GM23338 (cell line): ENCODE measurements around the gene AKR1C2. TPM values are rescaled to one million over a fixed set of nuclear protein-coding genes. Genes with fewer than 3 reads are reported as not detected.
A peak's percentile ranks its signal among the peaks of the same experiment; 100 is the strongest.

Experiments
- ATAC-seq: fragments of 200-7000 bp; cut with Tn5 transposase; 3 replicates; pipeline ENCODE4 v1.9.1; 2020
- DNase-seq: peaks from one replicate; pipeline ENCODE4 v3.0.0-alpha.2; 2015; ENCODE audit warnings: low spot score
- H2AFZ ChIP-seq: fragments of 200-600 bp; sonication (generic); 2 replicates; pipeline ENCODE4 v1.8.0; 2016; ENCODE audit warnings: antibody characterized with exemption, mild to moderate bottlenecking, moderate library complexity
- H3F3A ChIP-seq: fragments of 200-600 bp; sonication (generic); replicated peaks from 2 replicates; pipeline ENCODE4 v1.8.0; 2017; ENCODE audit warnings: antibody characterized with exemption, mixed run types, low read depth
- H3K27ac ChIP-seq: fragments of 200-600 bp; sonication (generic); 2 replicates; pipeline ENCODE4 v1.6.1; 2016; ENCODE audit warnings: low read depth
- H3K27me3 ChIP-seq: fragments of 200-600 bp; sonication (generic); 2 replicates; pipeline ENCODE4 v1.8.0; 2016; ENCODE audit warnings: mild to moderate bottlenecking, mixed run types, moderate library complexity; ENCODE audit not compliant: insufficient read depth
- H3K36me3 ChIP-seq: fragments of 200-600 bp; sonication (generic); 2 replicates; pipeline ENCODE4 v1.8.0; 2016; ENCODE audit warnings: mild to moderate bottlenecking; ENCODE audit not compliant: insufficient read depth
- H3K4me1 ChIP-seq: fragments of 200-600 bp; sonication (generic); 2 replicates; pipeline ENCODE4 v1.8.0; 2016; ENCODE audit warnings: mild to moderate bottlenecking, moderate library complexity; ENCODE audit not compliant: insufficient read depth
- H3K4me2 ChIP-seq: fragments of 200-600 bp; sonication (generic); 2 replicates; pipeline ENCODE4 v1.7.1; 2017; ENCODE audit warnings: mixed run types
- H3K4me3 ChIP-seq: fragments of 200-600 bp; sonication (generic); 2 replicates; pipeline ENCODE4 v1.6.1; 2016; ENCODE audit warnings: mixed run types
- H3K79me2 ChIP-seq: fragments of 200-600 bp; sonication (generic); replicated peaks from 2 replicates; pipeline ENCODE4 v1.8.0; 2017; ENCODE audit warnings: mild to moderate bottlenecking; ENCODE audit not compliant: insufficient read depth
- H3K9me2 ChIP-seq: fragments of 200-600 bp; sonication (generic); 2 replicates; pipeline ENCODE4 v1.8.0; 2017; ENCODE audit not compliant: insufficient read depth
- H4K20me1 ChIP-seq: fragments of 200-600 bp; sonication (generic); replicated peaks from 2 replicates; pipeline ENCODE4 v1.8.0; 2017; ENCODE audit warnings: mild to moderate bottlenecking; ENCODE audit not compliant: insufficient read depth
- H3K27ac Mint-ChIP-seq: 2 replicates; pipeline ENCODE4 v1.8.0; 2020; ENCODE audit warnings: inconsistent platforms, mild to moderate bottlenecking, moderate library complexity, mixed read lengths
- H3K27me3 Mint-ChIP-seq: 3 replicates; pipeline ENCODE4 v1.8.0; 2022; ENCODE audit warnings: low read depth, mild to moderate bottlenecking, moderate library complexity, mixed read lengths, inconsistent platforms; ENCODE audit not compliant: insufficient read depth, poor library complexity
- H3K36me3 Mint-ChIP-seq: 3 replicates; pipeline ENCODE4 v1.8.0; 2021; ENCODE audit warnings: low read depth, mild to moderate bottlenecking, inconsistent platforms, moderate library complexity, mixed read lengths
- H3K4me1 Mint-ChIP-seq: 3 replicates; pipeline ENCODE4 v1.8.0; 2020; ENCODE audit warnings: mild to moderate bottlenecking, inconsistent platforms, mixed read lengths
- H3K4me3 Mint-ChIP-seq: 3 replicates; pipeline ENCODE4 v1.8.0; 2021; ENCODE audit warnings: moderate library complexity, mild to moderate bottlenecking, inconsistent platforms, mixed read lengths
- H3K9me3 Mint-ChIP-seq: 3 replicates; pipeline ENCODE4 v1.8.0; 2020; ENCODE audit warnings: moderate library complexity, mild to moderate bottlenecking, inconsistent platforms, mixed read lengths
- CREB1 ChIP-seq: fragments of 250-450 bp; sonication (Bioruptor Pico); IDR thresholded peaks from 2 replicates; pipeline ENCODE4 v1.5.0; 2020; ENCODE audit warnings: low read depth, mild to moderate bottlenecking, moderate library complexity
- CTCF ChIP-seq, 2 experiments: fragments of 200-600 bp in 1 of 2; sonication (generic) in 1 of 2; conservative IDR thresholded peaks; 2 replicates each; pipeline versions ENCODE4 v1.5.1 to v1.6.1; 2016 to 2017; ENCODE audit warnings: antibody characterized with exemption in 2 of 2, low read depth in 2 of 2, mild to moderate bottlenecking in 2 of 2, moderate library complexity in 1 of 2
- ETS1 ChIP-seq: IDR thresholded peaks from 2 replicates; pipeline ENCODE4 v1.6.1; 2016; ENCODE audit warnings: antibody characterized with exemption
- EZH2 ChIP-seq: fragments of 200-600 bp; sonication (generic); IDR thresholded peaks from one replicate; pipeline ENCODE4 v1.8.0; 2017; ENCODE audit warnings: antibody characterized with exemption, mild to moderate bottlenecking, low read depth; ENCODE audit not compliant: unreplicated experiment
- EZH2phosphoT487 ChIP-seq: fragments of 200-600 bp; sonication (generic); IDR thresholded peaks from one replicate; pipeline ENCODE4 v1.8.1; 2018; ENCODE audit warnings: antibody characterized with exemption; ENCODE audit not compliant: unreplicated experiment
- JUNB ChIP-seq: IDR thresholded peaks from one replicate; pipeline ENCODE4 v1.6.1; 2016; ENCODE audit warnings: antibody characterized with exemption; ENCODE audit not compliant: unreplicated experiment
- NANOG ChIP-seq: IDR thresholded peaks from 2 replicates; pipeline ENCODE4 v1.6.1; 2016; ENCODE audit warnings: antibody characterized with exemption, borderline replicate concordance
- POLR2AphosphoS5 ChIP-seq: IDR thresholded peaks from 2 replicates; pipeline ENCODE4 v1.6.1; 2016; ENCODE audit warnings: antibody characterized with exemption, low read depth
- REST ChIP-seq: IDR thresholded peaks from one replicate; pipeline ENCODE4 v1.6.1; 2018; ENCODE audit warnings: antibody characterized with exemption; ENCODE audit not compliant: unreplicated experiment
- STAT1 ChIP-seq: IDR thresholded peaks from one replicate; pipeline ENCODE4 v1.6.1; 2016; ENCODE audit warnings: antibody characterized with exemption; ENCODE audit not compliant: unreplicated experiment
- ZNF114 ChIP-seq: fragments of 250-450 bp; sonication (Bioruptor Pico); IDR thresholded peaks from 2 replicates; pipeline ENCODE4 v1.5.0; 2020; ENCODE audit warnings: mild to moderate bottlenecking, moderate library complexity
- ZNF331 ChIP-seq: fragments of 250-450 bp; sonication (Bioruptor Pico); IDR thresholded peaks from 2 replicates; pipeline ENCODE4 v1.5.0; 2020; ENCODE audit warnings: low read depth, mild to moderate bottlenecking, moderate library complexity
- ZNF462 ChIP-seq: fragments of 250-450 bp; sonication (Bioruptor Pico); IDR thresholded peaks from 2 replicates; pipeline ENCODE4 v1.5.0; 2020; ENCODE audit warnings: mild to moderate bottlenecking, moderate library complexity
- polyA plus RNA-seq: library from polyadenylated mRNA; unstranded; fragments of >200 nt; fragmentation: Nextera tagmentation; extraction: Ambion mirVana; gene quantifications from 2 replicates; pipeline ENCODE4 v1.2.1, GENCODE V29; 2016
- total RNA-seq: library from RNA; depleted of rRNA; stranded (reverse); fragments of >200 nt; shearing (Covaris generic); gene quantifications from 2 replicates; pipeline ENCODE4 v1.2.3, GENCODE V29; 2014

The AKR1C2 gene
- total and polyA plus RNA-seq, 2 experiments from 2014 or later = 0.35 to 0.86 TPM

- Mint-ChIP-seq H3K36me3 (no peaks in the 10 kb centered on the region; the same call in 2 of the 3 replicates), H3K27ac (no peak overlapping the region), H3K27me3 (no peaks in the 10 kb centered on the region), H3K4me1 (peaks cover 50% of the 10 kb centered on the region), H3K4me3 (no peak overlapping the region), H3K9me3 (peaks cover 2% of the 10 kb centered on the region; the same call in 2 of the 3 replicates)
- Histone ChIP-seq H3K79me2 (no peaks in the 10 kb centered on the region), H3K9me2 (peaks cover 28% of the 10 kb centered on the region), H3K4me2 (peak overlapping the region; percentile 7; the same call in 1 of the 2 replicates), H2AFZ (0 out of 2 replicates have a peak overlapping the region, but pooled peaks have one; percentile 23), H3K4me1 (peaks cover 43% of the 10 kb centered on the region), H4K20me1 (no peaks in the 10 kb centered on the region), H3K27me3 (no peaks in the 10 kb centered on the region), H3K4me3 (no peak overlapping the region), H3K27ac (no peak overlapping the region), H3K36me3 (no peaks in the 10 kb centered on the region), H3F3A (0 out of 2 replicates have a peak, but pooled peaks cover 2% of the 10 kb centered on the region)
- ATAC-seq = no peak
- DNase-seq = no peak
- TF ChIP-seq EZH2 = no peak
- no peak for TF ChIP-seq POLR2AphosphoS5
- no peak for TF ChIP-seq ZNF331
- TF ChIP-seq REST = no peak
- no peak for TF ChIP-seq ETS1
- TF ChIP-seq JUNB = no peak
- no peak for TF ChIP-seq ZNF462 (CRISPR knock-in tag)
- TF ChIP-seq CTCF (conservative IDR thresholded peaks at IDR 0.05; ENCODE audit: low read depth in 2 of 2) = no peak
- no peak for TF ChIP-seq NANOG
- no peak for TF ChIP-seq STAT1
- no peak for TF ChIP-seq ZNF114
- no peak for TF ChIP-seq CREB1 (CRISPR knock-in tag)
- TF ChIP-seq EZH2phosphoT487 = no peak
Observed at GRCh38 chr10:4947635-4948596, 55.7 kb downstream of the AKR1C2 start.
